Stimulated activated CD8-positive, alpha-beta memory T cell treated with anti-CD3 and anti-CD28 coated beads, Interleukin-4, amount 100 ng/mL, for 24 hours (primary cell): Measurements from ENCODE around the gene ASB6.
"Not testable (repeated sequence)": the region's sequence is repeated elsewhere in the genome, so short reads cannot be mapped to it uniquely, and the experiment has no call there.

Source experiments
- DNase-seq: peaks from one replicate; pipeline ENCODE4 v3.0.0-alpha.2; 2020; ENCODE audit warnings: low read depth

The ASB6 gene

GRCh38 chr9:129643706-129644105 lies 1.8 kb upstream of the ASB6 start:
- DNase-seq: no peak

- no peak for DNase-seq
Observed at GRCh38 chr9:129640871-129641749, 841 bp downstream of the ASB6 start.

- DNase-seq: no peak
Observed at GRCh38 chr9:129640086-129640870, 1.7 kb downstream of the ASB6 start.

GRCh38 chr9:129639756-129640085 lies 2.2 kb downstream of the ASB6 start:
- DNase-seq: no peak

GRCh38 chr9:129639034-129639630 lies 2.8 kb downstream of the ASB6 start:
- no peak for DNase-seq

GRCh38 chr9:129637673-129638439 lies 4.1 kb downstream of the ASB6 start:
- no peak for DNase-seq

GRCh38 chr9:129637102-129637501 lies 4.8 kb downstream of the ASB6 start:
- no peak for DNase-seq

- not testable (repeated sequence) for DNase-seq
Observed at GRCh38 chr9:129636343-129636742, 5.6 kb downstream of the ASB6 start.

GRCh38 chr9:129635099-129636065 lies 6.6 kb downstream of the ASB6 start:
- DNase-seq: no peak

DNA sequence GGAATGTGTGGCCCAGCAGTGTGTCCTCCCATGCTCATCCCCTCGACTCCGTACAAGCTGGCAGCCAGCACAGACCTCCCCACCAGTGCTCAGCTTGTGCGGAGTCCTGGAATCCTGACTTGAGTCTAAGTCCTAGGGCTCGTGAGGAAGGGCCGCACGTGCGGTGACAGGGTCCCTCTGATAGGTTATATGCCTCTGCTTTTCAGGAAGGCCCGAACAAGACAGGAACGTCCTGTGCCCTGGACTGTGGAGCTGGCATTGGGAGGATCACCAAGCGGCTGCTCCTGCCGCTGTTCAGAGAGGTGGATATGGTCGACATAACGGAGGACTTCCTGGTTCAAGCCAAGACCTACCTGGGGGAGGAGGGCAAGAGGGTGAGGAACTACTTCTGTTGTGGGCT lies 8.1 kb downstream of the ASB6 start:
- DNase-seq: no peak

GRCh38 chr9:129633207-129633606 lies 8.7 kb downstream of the ASB6 start:
- DNase-seq: no peak

DNA sequence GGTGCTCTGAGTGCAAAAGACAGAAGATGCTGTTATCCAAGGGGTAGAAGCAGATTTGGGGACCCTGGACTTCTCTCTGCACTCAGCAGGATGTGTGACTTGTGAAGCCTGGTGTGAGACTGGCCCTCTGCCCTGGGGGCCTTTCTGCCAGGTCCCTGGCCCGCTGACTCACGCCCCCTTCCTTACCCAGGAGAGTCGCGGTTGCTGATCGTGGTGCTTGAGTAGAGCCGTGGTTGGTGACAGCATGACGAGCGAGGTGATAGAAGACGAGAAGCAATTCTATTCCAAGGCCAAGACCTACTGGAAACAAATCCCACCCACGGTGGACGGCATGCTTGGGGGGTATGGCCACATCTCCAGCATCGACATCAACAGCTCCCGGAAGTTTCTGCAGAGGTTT lies 9.5 kb downstream of the ASB6 start:
- no peak for DNase-seq

DNA sequence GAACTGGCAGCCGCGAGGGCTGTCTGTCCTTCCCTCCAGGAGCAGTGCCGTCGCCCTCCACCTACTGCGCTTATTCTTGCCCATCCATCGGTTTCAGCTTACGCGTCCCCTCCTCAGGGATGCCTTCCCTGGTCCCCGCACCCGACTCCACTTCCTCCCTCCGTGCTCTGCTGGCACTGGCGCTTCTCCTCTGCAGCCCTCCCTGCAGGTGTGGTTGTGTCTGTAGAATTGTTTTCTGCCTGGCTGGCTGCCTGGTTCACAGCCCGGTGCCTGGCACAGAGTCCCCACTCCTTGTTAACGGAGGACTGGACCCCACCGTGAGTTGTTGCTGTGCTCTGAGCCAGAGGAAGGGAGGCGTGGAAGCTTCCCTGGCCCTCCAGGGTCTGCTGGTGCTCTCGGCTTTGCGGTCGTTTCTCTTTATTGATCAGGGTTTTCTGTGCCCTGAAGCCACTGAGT lies 10.2 kb downstream of the ASB6 start:
- no peak for DNase-seq

- no peak for DNase-seq
Observed at GRCh38 chr9:129630967-129631673, 10.8 kb downstream of the ASB6 start.

- DNase-seq: no peak
Observed at GRCh38 chr9:129629251-129629820, 12.6 kb downstream of the ASB6 start.

DNA sequence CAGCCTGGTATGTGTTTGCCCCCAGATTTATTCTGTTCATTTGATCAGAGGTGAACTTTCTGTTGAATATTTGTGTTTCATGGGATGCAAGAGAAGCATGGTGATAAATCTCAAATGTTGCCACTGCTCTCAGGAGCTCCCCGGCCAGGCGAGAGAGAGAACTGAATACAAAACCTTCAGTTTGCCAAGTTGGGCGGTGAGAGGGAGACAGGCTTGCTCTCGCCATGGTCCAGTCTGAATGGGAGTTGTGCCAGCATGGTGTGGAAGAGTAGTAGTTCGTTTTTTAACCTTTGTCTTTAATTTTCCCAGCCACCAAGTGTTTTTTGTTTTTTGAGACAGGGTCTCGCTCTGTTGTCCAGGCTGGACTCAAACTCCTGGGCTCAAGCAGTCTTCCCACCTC lies 13.2 kb downstream of the ASB6 start:
- no peak for DNase-seq

DNA sequence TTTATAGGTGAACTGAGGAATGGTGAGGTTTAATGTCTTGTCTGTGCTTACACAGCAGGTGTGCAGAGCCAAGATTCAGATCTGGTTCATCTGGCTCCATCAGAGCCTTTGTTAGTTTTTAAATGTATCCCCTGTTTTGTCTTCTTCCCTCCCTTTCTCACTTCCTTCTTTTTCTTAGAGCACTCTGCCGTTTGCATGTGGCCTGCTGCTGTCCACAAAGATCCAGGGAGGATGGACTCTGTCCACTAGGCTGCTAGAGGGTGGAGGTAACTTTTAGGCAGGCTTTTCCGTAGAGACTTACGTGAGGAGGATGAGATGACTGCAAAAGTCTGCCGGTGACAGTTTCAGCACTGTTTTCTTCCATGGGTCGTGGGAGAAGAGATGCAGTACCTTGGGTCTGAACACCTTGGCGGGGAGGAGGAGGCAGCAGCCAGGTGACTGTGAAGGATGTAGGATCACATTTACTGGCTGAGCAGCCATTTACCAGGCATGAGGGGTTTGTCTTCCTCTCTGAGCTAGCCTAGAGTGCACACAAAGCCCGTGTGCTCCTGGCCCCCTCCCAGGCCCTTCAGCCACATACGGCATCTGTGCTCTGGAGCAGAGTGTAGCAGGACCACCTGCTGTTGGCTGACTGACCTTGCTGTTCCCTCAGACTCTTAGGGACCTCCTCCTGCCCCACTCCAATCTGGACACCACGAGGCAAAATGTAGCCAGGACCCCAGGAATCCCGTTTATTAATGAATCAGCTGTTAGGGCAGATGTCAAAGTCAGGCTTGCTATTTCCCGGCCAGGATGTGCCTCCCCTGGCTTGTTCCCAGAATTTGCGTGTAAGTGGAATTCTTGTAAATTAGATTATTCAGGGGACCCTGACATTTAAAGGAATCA lies 14.2 kb downstream of the ASB6 start:
- no peak for DNase-seq

- no peak for DNase-seq
Observed at GRCh38 chr9:129626625-129627284, 15.2 kb downstream of the ASB6 start.
